Smooth muscle cell (in vitro differentiated cells): Measurements from ENCODE around the gene SLC32A1. TPM values are rescaled to one million over a fixed set of nuclear protein-coding genes. Genes with fewer than 3 reads are reported as not detected.

Experiments used
- DNase-seq: peaks from one replicate; lab custom pipeline; 2025; ENCODE audit not compliant: unreplicated experiment; lab: John Stamatoyannopoulos, UW
- H2AFZ ChIP-seq: fragments of 200-600 bp; sonication (generic); 2 replicates; pipeline ENCODE4 v1.6.0; 2016; ENCODE audit warnings: antibody characterized with exemption, low read depth, mild to moderate bottlenecking
- H3F3A ChIP-seq: fragments of 200-600 bp; sonication (generic); 2 replicates; pipeline ENCODE4 v1.6.0; 2017; ENCODE audit warnings: antibody characterized with exemption, low read depth
- H3K27ac ChIP-seq: fragments of 200-600 bp; sonication (generic); 2 replicates; pipeline ENCODE4 v1.5.1; 2016; ENCODE audit warnings: low read depth, mild to moderate bottlenecking
- H3K27me3 ChIP-seq: fragments of 200-600 bp; sonication (generic); 2 replicates; pipeline ENCODE4 v1.6.1; 2016; ENCODE audit warnings: low read depth, mild to moderate bottlenecking
- H3K36me3 ChIP-seq: fragments of 200-600 bp; sonication (generic); 2 replicates; pipeline ENCODE4 v1.5.1; 2016; ENCODE audit warnings: low read depth
- H3K4me1 ChIP-seq: fragments of 200-600 bp; sonication (generic); 2 replicates; pipeline ENCODE4 v1.5.1; 2016; ENCODE audit warnings: low read depth
- H3K4me2 ChIP-seq: fragments of 200-600 bp; sonication (generic); 2 replicates; pipeline ENCODE4 v1.6.0; 2016; ENCODE audit warnings: mild to moderate bottlenecking
- H3K4me3 ChIP-seq: fragments of 200-600 bp; sonication (generic); 2 replicates; pipeline ENCODE4 v1.5.1; 2016; ENCODE audit warnings: mild to moderate bottlenecking
- H3K79me2 ChIP-seq: fragments of 200-600 bp; sonication (generic); 2 replicates; pipeline ENCODE4 v1.6.0; 2016; ENCODE audit warnings: low read depth, mild to moderate bottlenecking
- H3K9ac ChIP-seq: fragments of 200-600 bp; sonication (generic); 2 replicates; pipeline ENCODE4 v1.6.0; 2016; ENCODE audit warnings: low read depth
- H3K9me3 ChIP-seq: fragments of 200-600 bp; sonication (generic); replicated peaks from 2 replicates; pipeline ENCODE4 v1.5.1; 2016; ENCODE audit warnings: low read depth
- H4K20me1 ChIP-seq: fragments of 200-600 bp; sonication (generic); 2 replicates; pipeline ENCODE4 v1.6.0; 2016; ENCODE audit warnings: low read depth
- CTCF ChIP-seq: fragments of 200-600 bp; sonication (generic); IDR thresholded peaks from 2 replicates; pipeline ENCODE4 v1.5.1; 2017; ENCODE audit warnings: borderline replicate concordance, mild to moderate bottlenecking, antibody characterized with exemption; ENCODE audit not compliant: insufficient read depth, poor library complexity, severe bottlenecking
- WGBS: methylation state at CpG from one replicate; pipeline ENCODE4 v1.1.7; 2016; ENCODE audit warnings: low lambda C conversion rate; 5-methylcytosine and 5-hydroxymethylcytosine counted together
- polyA plus RNA-seq: library from polyadenylated mRNA; unstranded; fragments of >200 nt; fragmentation: Nextera tagmentation; extraction: Ambion mirVana; gene quantifications from 2 replicates; pipeline ENCODE4 v1.2.1, GENCODE V29; 2016
- total RNA-seq: library from RNA; depleted of rRNA; stranded (reverse); fragments of >200 nt; gene quantifications from 2 replicates; pipeline ENCODE4 v1.2.3, GENCODE V29; 2014

SLC32A1 gene
- total and polyA plus RNA-seq, 2 experiments from 2014 or later: not detected

GRCh38 chr20:38680500-38681306, 43.6 kb upstream of the SLC32A1 start:
- DNase-seq: peak; percentile 6
- H3K27ac ChIP-seq: no peak overlapping the region
- 51% methylated on average over 9 of the region's 9 CpGs for WGBS
- H4K20me1 ChIP-seq: no peaks in the 10 kb centered on the region
- H3F3A ChIP-seq: no peaks in the 10 kb centered on the region
- H3K4me3 ChIP-seq: no peak overlapping the region
- H2AFZ ChIP-seq: no peak overlapping the region
- H3K9me3 ChIP-seq: no peaks in the 10 kb centered on the region
- peaks cover 27% of the 10 kb centered on the region for H3K27me3 ChIP-seq
- H3K4me2 ChIP-seq: no peak overlapping the region
- H3K4me1 ChIP-seq: no peaks in the 10 kb centered on the region
- H3K79me2 ChIP-seq: no peaks in the 10 kb centered on the region
- no peak for TF ChIP-seq CTCF
- H3K36me3 ChIP-seq: no peaks in the 10 kb centered on the region
- no peak overlapping the region for H3K9ac ChIP-seq

GRCh38 chr20:38685271-38685670, 39.0 kb upstream of the SLC32A1 start:
- H3K27ac ChIP-seq: no peak overlapping the region
- no peak overlapping the region for H3K9ac ChIP-seq
- no peaks in the 10 kb centered on the region for H3K36me3 ChIP-seq
- H3K4me3 ChIP-seq: no peak overlapping the region
- no peaks in the 10 kb centered on the region for H4K20me1 ChIP-seq
- WGBS: 71% methylated on average over 2 of the region's 2 CpGs
- no peaks in the 10 kb centered on the region for H3F3A ChIP-seq
- no peaks in the 10 kb centered on the region for H3K9me3 ChIP-seq
- no peak for DNase-seq
- peaks cover 40% of the 10 kb centered on the region for H3K27me3 ChIP-seq
- no peak overlapping the region for H3K4me2 ChIP-seq
- no peaks in the 10 kb centered on the region for H3K79me2 ChIP-seq
- no peaks in the 10 kb centered on the region for H3K4me1 ChIP-seq
- no peak overlapping the region for H2AFZ ChIP-seq
- no peak for TF ChIP-seq CTCF

- H3K36me3 ChIP-seq: no peaks in the 10 kb centered on the region
- no peaks in the 10 kb centered on the region for H3F3A ChIP-seq
- H4K20me1 ChIP-seq: no peaks in the 10 kb centered on the region
- H3K9ac ChIP-seq: no peak overlapping the region
- no peak for TF ChIP-seq CTCF
- 14% methylated on average over 14 of the region's 14 CpGs for WGBS
- H3K27me3 ChIP-seq: peaks cover 40% of the 10 kb centered on the region
- H3K9me3 ChIP-seq: no peaks in the 10 kb centered on the region
- no peak overlapping the region for H3K4me2 ChIP-seq
- no peaks in the 10 kb centered on the region for H3K79me2 ChIP-seq
- H3K27ac ChIP-seq: no peak overlapping the region
- H3K4me3 ChIP-seq: no peak overlapping the region
- DNase-seq: peak; percentile 12
- no peak overlapping the region for H2AFZ ChIP-seq
- H3K4me1 ChIP-seq: no peaks in the 10 kb centered on the region
Observed at GRCh38 chr20:38685853-38686473, 38.3 kb upstream of the SLC32A1 start.
